GM12878 (cell line): ENCODE results near the gene CASR. TPM values are rescaled to one million over a fixed set of nuclear protein-coding genes. Genes with fewer than 3 reads are reported as not detected.

ENCODE experiments used
- BHLHE40 ChIP-seq, 2 experiments: fragments of 450-650 bp in 1 of 2; IDR thresholded peaks; 2 replicates each; pipeline ENCODE4 v1.6.1; 2011 to 2017; ENCODE audit warnings: low read depth in 2 of 2, borderline replicate concordance in 1 of 2, improper control_type of control experiment in 1 of 2, low read length in 1 of 2, mild to moderate bottlenecking in 1 of 2
- CEBPB ChIP-seq, 2 experiments: fragments of 150-350 bp in 1 of 2; IDR thresholded peaks; 2 replicates each; pipeline ENCODE4 v1.6.1; 2012 to 2014; ENCODE audit warnings: low read depth in 2 of 2, low read length in 2 of 2, borderline replicate concordance in 1 of 2, inconsistent platforms in 1 of 2
- EED ChIP-seq: sonication (generic); IDR thresholded peaks from 2 replicates; pipeline ENCODE4 v1.6.1; 2016; ENCODE audit warnings: antibody characterized with exemption, low read depth
- EP300 ChIP-seq, 2 experiments: fragments of 150-350 bp in 1 of 2; IDR thresholded peaks; 2 replicates each; pipeline ENCODE4 v1.6.1; 2011 to 2012; ENCODE audit warnings: low read depth in 2 of 2, low read length in 2 of 2, borderline replicate concordance in 1 of 2, improper control_type of control experiment in 1 of 2, inconsistent platforms in 1 of 2; ENCODE audit not compliant: control insufficient read depth in 1 of 2
- FOXK2 ChIP-seq: fragments of 450-650 bp; IDR thresholded peaks from 2 replicates; pipeline ENCODE4 v1.6.1; 2017; ENCODE audit warnings: mild to moderate bottlenecking, moderate library complexity
- JUND ChIP-seq: IDR thresholded peaks from 2 replicates; pipeline ENCODE4 v1.6.1; 2012; ENCODE audit warnings: low read depth, mild to moderate bottlenecking, low read length, improper control_type of control experiment, moderate library complexity
- MEF2A ChIP-seq: IDR thresholded peaks from 2 replicates; pipeline ENCODE4 v1.6.1; 2011; ENCODE audit warnings: low read depth, mild to moderate bottlenecking, low read length, moderate library complexity; ENCODE audit not compliant: insufficient read depth
- MTA3 ChIP-seq: IDR thresholded peaks from 2 replicates; pipeline ENCODE4 v1.6.1; 2012; ENCODE audit warnings: low read length, inconsistent platforms, borderline replicate concordance
- NFIC ChIP-seq: IDR thresholded peaks from 2 replicates; pipeline ENCODE4 v1.6.1; 2012; ENCODE audit warnings: low read depth, mild to moderate bottlenecking, inconsistent platforms, low read length, moderate library complexity
- NR2C1 ChIP-seq: fragments of 450-650 bp; IDR thresholded peaks from 2 replicates; pipeline ENCODE4 v1.6.1; 2017; ENCODE audit warnings: antibody characterized with exemption, mild to moderate bottlenecking, moderate library complexity
- RAD51 ChIP-seq: fragments of 450-650 bp; IDR thresholded peaks from 2 replicates; pipeline ENCODE4 v1.6.1; 2016; ENCODE audit warnings: moderate library complexity, mild to moderate bottlenecking, inconsistent platforms
- RUNX3 ChIP-seq: IDR thresholded peaks from 2 replicates; pipeline ENCODE4 v1.6.1; 2012; ENCODE audit warnings: low read length, inconsistent platforms
- SP1 ChIP-seq: IDR thresholded peaks from one replicate; pipeline ENCODE4 v1.6.1; 2011; ENCODE audit warnings: low read depth, low read length
- SUZ12 ChIP-seq: fragments of 200-600 bp; sonication (generic); IDR thresholded peaks from one replicate; pipeline ENCODE4 v1.6.1; 2018; ENCODE audit warnings: antibody characterized with exemption, mild to moderate bottlenecking; ENCODE audit not compliant: unreplicated experiment
- TCF3 ChIP-seq: IDR thresholded peaks from 2 replicates; pipeline ENCODE4 v1.6.1; 2012; ENCODE audit warnings: low read depth, mild to moderate bottlenecking, low read length, borderline replicate concordance; ENCODE audit not compliant: insufficient read depth
- ZBED1 ChIP-seq: IDR thresholded peaks from 2 replicates; pipeline ENCODE4 v1.6.1; 2016; ENCODE audit warnings: borderline replicate concordance
- ZNF207 ChIP-seq: fragments of 450-650 bp; IDR thresholded peaks from 2 replicates; pipeline ENCODE4 v1.6.1; 2014; ENCODE audit warnings: antibody characterized with exemption, mild to moderate bottlenecking, borderline replicate concordance
- ZNF24 ChIP-seq: fragments of 450-650 bp; IDR thresholded peaks from 2 replicates; pipeline ENCODE4 v1.6.1; 2017; ENCODE audit warnings: antibody characterized with exemption, mild to moderate bottlenecking
- ZZZ3 ChIP-seq: IDR thresholded peaks from 2 replicates; pipeline ENCODE4 v1.6.1; 2011; ENCODE audit warnings: low read depth; ENCODE audit not compliant: control insufficient read depth, insufficient read length
- polyA plus RNA-seq, 11 experiments: library from polyadenylated mRNA; depleted of rRNA in 4 of 11; unstranded in 6 of 11; stranded (reverse) in 5 of 11; fragments of >200 nt; fragmentation: Nextera tagmentation in 4 of 11; fragmentation: Illumina TruSeq in 1 of 11; extraction: Ambion mirVana in 4 of 11; extraction: Trizol in 1 of 11; gene quantifications; 1 replicate in 1 of 11; 2 replicates in 10 of 11; pipeline versions ENCODE4 v1.2.1 to v1.2.3, GENCODE V29; 2011 to 2016; ENCODE audit warnings: inconsistent platforms in 2 of 11, missing spikeins in 2 of 11, low read depth in 1 of 11
- total RNA-seq, 4 experiments: library from RNA; depleted of rRNA in 3 of 4; stranded (reverse); fragments of >200 nt in 3 of 4; fragmentation: Illumina TruSeq in 1 of 4; extraction: Trizol in 1 of 4; gene quantifications; 2 replicates each; pipeline versions ENCODE4 v1.2.1 to v1.2.3, GENCODE V29; 2013 to 2021
- TF ChIP-seq, protein P1 (sequence below): IDR thresholded peaks from 2 replicates; pipeline ENCODE4 v1.6.1; 2011; ENCODE audit warnings: mild to moderate bottlenecking, low read depth, low read length, moderate library complexity; ENCODE audit not compliant: insufficient replicate concordance
- TF ChIP-seq, protein P2 (sequence below): fragments of 450-650 bp; IDR thresholded peaks from 2 replicates; pipeline ENCODE4 v1.6.1; 2017; ENCODE audit warnings: mild to moderate bottlenecking, moderate library complexity
- TF ChIP-seq, protein P3 (sequence below): IDR thresholded peaks from 2 replicates; pipeline ENCODE4 v1.6.1; 2012; ENCODE audit warnings: mild to moderate bottlenecking, low read depth, low read length

The CASR gene
- total and polyA plus RNA-seq, 10 of the 15 experiments (the other 5 are each of a cell fraction or from before 2014, with no cell fraction given): 0.04 to 0.37 (median 0.11) TPM

GRCh38 chr3:122255757-122256439, 72.4 kb downstream of the CASR start (continued):
- TF ChIP-seq ZNF24 (peak; percentile 85; the same call in 1 of the 2 replicates), TCF3 (no peak), SP1 (no peak), NFIC (peak; percentile 38; the same call in 1 of the 2 replicates), ZZZ3 (no peak), NR2C1 (no peak), MEF2A (no peak), SUZ12 (no peak), BHLHE40 (IDR thresholded peaks at IDR 0.05; ENCODE audit: borderline replicate concordance in 1 of 2, low read depth in 2 of 2, low read length in 1 of 2) (no peak; a peak in 1 of 4 replicates), EP300 (IDR thresholded peaks at IDR 0.05; ENCODE audit: borderline replicate concordance in 1 of 2, control insufficient read depth in 1 of 2, low read depth in 2 of 2, low read length in 2 of 2) (0 out of 4 replicates have a peak, but pooled peaks of 1 of the 2 experiments have one; percentile 41), RUNX3 (peak; percentile 50; the same call in 1 of the 2 replicates), JUND (no peak), MTA3 (no peak), ZNF207 (no peak), FOXK2 (no peak), CEBPB (IDR thresholded peaks at IDR 0.05; ENCODE audit: borderline replicate concordance in 1 of 2, low read depth in 2 of 2, low read length in 2 of 2) (no peak), EED (no peak), ZBED1 (no peak), RAD51 (no peak)
- TF ChIP-seq, protein P1, sequence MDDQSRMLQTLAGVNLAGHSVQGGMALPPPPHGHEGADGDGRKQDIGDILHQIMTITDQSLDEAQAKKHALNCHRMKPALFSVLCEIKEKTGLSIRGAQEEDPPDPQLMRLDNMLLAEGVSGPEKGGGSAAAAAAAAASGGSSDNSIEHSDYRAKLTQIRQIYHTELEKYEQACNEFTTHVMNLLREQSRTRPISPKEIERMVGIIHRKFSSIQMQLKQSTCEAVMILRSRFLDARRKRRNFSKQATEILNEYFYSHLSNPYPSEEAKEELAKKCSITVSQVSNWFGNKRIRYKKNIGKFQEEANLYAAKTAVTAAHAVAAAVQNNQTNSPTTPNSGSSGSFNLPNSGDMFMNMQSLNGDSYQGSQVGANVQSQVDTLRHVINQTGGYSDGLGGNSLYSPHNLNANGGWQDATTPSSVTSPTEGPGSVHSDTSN: no peak
- TF ChIP-seq, protein P2, sequence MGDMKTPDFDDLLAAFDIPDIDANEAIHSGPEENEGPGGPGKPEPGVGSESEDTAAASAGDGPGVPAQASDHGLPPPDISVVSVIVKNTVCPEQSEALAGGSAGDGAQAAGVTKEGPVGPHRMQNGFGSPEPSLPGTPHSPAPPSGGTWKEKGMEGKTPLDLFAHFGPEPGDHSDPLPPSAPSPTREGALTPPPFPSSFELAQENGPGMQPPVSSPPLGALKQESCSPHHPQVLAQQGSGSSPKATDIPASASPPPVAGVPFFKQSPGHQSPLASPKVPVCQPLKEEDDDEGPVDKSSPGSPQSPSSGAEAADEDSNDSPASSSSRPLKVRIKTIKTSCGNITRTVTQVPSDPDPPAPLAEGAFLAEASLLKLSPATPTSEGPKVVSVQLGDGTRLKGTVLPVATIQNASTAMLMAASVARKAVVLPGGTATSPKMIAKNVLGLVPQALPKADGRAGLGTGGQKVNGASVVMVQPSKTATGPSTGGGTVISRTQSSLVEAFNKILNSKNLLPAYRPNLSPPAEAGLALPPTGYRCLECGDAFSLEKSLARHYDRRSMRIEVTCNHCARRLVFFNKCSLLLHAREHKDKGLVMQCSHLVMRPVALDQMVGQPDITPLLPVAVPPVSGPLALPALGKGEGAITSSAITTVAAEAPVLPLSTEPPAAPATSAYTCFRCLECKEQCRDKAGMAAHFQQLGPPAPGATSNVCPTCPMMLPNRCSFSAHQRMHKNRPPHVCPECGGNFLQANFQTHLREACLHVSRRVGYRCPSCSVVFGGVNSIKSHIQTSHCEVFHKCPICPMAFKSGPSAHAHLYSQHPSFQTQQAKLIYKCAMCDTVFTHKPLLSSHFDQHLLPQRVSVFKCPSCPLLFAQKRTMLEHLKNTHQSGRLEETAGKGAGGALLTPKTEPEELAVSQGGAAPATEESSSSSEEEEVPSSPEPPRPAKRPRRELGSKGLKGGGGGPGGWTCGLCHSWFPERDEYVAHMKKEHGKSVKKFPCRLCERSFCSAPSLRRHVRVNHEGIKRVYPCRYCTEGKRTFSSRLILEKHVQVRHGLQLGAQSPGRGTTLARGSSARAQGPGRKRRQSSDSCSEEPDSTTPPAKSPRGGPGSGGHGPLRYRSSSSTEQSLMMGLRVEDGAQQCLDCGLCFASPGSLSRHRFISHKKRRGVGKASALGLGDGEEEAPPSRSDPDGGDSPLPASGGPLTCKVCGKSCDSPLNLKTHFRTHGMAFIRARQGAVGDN: 0 out of 2 replicates have a peak, but pooled peaks have one; percentile 18
- TF ChIP-seq, protein P3, sequence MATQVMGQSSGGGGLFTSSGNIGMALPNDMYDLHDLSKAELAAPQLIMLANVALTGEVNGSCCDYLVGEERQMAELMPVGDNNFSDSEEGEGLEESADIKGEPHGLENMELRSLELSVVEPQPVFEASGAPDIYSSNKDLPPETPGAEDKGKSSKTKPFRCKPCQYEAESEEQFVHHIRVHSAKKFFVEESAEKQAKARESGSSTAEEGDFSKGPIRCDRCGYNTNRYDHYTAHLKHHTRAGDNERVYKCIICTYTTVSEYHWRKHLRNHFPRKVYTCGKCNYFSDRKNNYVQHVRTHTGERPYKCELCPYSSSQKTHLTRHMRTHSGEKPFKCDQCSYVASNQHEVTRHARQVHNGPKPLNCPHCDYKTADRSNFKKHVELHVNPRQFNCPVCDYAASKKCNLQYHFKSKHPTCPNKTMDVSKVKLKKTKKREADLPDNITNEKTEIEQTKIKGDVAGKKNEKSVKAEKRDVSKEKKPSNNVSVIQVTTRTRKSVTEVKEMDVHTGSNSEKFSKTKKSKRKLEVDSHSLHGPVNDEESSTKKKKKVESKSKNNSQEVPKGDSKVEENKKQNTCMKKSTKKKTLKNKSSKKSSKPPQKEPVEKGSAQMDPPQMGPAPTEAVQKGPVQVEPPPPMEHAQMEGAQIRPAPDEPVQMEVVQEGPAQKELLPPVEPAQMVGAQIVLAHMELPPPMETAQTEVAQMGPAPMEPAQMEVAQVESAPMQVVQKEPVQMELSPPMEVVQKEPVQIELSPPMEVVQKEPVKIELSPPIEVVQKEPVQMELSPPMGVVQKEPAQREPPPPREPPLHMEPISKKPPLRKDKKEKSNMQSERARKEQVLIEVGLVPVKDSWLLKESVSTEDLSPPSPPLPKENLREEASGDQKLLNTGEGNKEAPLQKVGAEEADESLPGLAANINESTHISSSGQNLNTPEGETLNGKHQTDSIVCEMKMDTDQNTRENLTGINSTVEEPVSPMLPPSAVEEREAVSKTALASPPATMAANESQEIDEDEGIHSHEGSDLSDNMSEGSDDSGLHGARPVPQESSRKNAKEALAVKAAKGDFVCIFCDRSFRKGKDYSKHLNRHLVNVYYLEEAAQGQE: no peak
